Neural crest cell (in vitro differentiated cells): Measurements from ENCODE around the gene NCDN. TPM values are rescaled to one million over a fixed set of nuclear protein-coding genes. Genes with fewer than 3 reads are reported as not detected.

Experiments
- DNase-seq: peaks from one replicate; pipeline ENCODE4 v3.0.0; 2021; ENCODE audit warnings: low read depth, mixed read lengths, low spot score
- H3K27ac Mint-ChIP-seq: one replicate; pipeline ENCODE4 v1.8.0; 2021; ENCODE audit warnings: mild to moderate bottlenecking, mixed read lengths; ENCODE audit not compliant: unreplicated experiment
- H3K27me3 Mint-ChIP-seq: 2 replicates; pipeline ENCODE4 v1.8.0; 2021; ENCODE audit warnings: low read depth, mild to moderate bottlenecking, mixed read lengths
- H3K36me3 Mint-ChIP-seq: 2 replicates; pipeline ENCODE4 v1.8.0; 2021; ENCODE audit warnings: low read depth, mild to moderate bottlenecking, mixed read lengths
- H3K4me1 Mint-ChIP-seq: 2 replicates; pipeline ENCODE4 v1.8.0; 2021; ENCODE audit warnings: mixed read lengths
- H3K4me3 Mint-ChIP-seq: one replicate; pipeline ENCODE4 v1.8.0; 2021; ENCODE audit warnings: mild to moderate bottlenecking, mixed read lengths
- H3K9me3 Mint-ChIP-seq: 2 replicates; pipeline ENCODE4 v1.8.0; 2021; ENCODE audit warnings: mixed read lengths
- total RNA-seq: library from RNA; stranded (reverse); gene quantifications from 2 replicates; pipeline ENCODE4 v1.2.1, GENCODE V29; 2021
- TF ChIP-seq, protein P1 (sequence below): fragments of 200-600 bp; sonication (generic); conservative IDR thresholded peaks from 2 replicates; pipeline ENCODE4 v1.5.0; 2021; ENCODE audit warnings: antibody characterized with exemption, mild to moderate bottlenecking

The NCDN gene
- total RNA-seq, 1 donor from 2014 or later = 33.7 TPM

DNA sequence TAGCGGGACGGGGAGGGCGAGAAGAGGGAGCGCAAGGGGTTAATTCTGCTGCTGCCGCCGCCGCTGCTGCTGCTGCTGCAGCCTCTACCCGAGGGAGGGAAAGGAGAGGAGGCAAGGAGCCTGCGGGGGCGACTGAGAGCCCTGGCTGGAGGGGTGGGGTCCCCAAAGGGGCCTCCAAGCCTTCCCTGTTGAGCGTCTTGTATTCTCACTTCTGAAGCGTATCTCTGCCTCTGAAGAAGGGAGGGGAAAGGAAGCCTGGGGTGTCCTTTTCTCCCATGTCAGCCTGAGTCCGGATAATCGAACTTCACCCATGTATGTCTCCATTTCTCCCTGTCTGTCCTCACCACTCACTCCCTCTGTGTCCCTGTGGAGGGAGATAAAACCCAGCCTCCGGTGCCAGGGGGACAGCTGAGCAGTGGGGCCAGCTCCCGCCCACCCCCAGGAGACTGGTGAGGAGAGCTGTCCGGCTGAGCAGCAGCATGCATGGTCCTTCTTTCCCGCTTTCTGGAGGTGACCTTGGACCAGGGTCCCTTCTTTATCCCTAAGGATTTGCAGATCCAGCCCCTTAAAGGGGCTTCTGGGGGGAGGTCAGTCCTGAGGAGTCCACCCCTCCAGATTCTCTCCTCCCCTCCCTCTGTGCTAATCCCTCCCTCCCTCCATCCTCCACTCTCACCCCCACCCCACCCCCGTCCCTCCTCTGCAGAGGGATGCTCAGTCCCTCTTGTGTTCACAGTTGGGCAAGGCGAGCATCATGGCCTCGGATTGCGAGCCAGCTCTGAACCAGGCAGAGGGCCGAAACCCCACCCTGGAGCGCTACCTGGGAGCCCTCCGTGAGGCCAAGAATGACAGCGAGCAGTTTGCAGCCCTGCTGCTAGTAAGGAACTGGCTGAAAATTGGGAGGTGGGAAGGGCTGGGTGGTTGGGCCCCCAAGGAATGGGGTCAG lies 1.0 kb downstream of the NCDN start:
- H3K36me3 Mint-ChIP-seq = no peaks in the 10 kb centered on the region
- TF ChIP-seq, protein P1, sequence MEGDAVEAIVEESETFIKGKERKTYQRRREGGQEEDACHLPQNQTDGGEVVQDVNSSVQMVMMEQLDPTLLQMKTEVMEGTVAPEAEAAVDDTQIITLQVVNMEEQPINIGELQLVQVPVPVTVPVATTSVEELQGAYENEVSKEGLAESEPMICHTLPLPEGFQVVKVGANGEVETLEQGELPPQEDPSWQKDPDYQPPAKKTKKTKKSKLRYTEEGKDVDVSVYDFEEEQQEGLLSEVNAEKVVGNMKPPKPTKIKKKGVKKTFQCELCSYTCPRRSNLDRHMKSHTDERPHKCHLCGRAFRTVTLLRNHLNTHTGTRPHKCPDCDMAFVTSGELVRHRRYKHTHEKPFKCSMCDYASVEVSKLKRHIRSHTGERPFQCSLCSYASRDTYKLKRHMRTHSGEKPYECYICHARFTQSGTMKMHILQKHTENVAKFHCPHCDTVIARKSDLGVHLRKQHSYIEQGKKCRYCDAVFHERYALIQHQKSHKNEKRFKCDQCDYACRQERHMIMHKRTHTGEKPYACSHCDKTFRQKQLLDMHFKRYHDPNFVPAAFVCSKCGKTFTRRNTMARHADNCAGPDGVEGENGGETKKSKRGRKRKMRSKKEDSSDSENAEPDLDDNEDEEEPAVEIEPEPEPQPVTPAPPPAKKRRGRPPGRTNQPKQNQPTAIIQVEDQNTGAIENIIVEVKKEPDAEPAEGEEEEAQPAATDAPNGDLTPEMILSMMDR = no peak
- H3K4me3 Mint-ChIP-seq = peak overlapping the region; percentile 94
- H3K9me3 Mint-ChIP-seq = no peaks in the 10 kb centered on the region
- peak overlapping the region; percentile 97 for H3K27ac Mint-ChIP-seq
- DNase-seq = peak; percentile 47
- peaks cover 45% of the 10 kb centered on the region for H3K4me1 Mint-ChIP-seq
- no peaks in the 10 kb centered on the region for H3K27me3 Mint-ChIP-seq

DNA sequence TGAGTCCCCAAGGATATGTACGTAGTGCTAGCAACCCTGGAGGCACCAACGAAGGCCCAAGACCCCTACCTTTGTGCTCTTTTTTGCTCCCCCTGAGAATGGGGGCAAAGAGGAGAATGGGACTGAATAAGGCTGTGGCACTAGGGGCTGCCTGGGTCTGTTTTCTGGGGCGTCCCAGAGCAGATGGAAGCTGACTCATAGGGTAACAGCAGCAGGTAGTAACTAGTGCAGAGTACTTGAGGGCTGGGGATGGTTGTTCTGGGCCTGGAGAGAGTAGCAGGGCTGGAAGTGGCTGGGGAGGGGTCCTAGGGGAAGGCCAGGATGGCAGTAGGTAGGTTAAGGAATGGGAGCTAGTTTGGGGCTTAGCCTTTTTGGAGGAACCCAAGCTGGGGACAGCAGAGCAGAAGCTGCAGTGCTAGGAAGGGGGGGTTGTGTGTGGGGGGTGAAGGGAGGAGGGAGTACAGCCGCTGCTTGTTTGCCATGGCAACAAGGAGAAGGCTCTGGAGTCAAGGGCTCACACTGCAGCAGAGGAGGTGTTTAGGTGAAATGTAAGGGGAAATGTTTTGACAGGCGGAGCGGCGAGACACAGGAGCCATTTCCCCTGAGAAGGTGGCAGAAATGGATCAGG lies 1.8 kb downstream of the NCDN start:
- no peaks in the 10 kb centered on the region for H3K27me3 Mint-ChIP-seq
- H3K9me3 Mint-ChIP-seq = no peaks in the 10 kb centered on the region
- DNase-seq = no peak
- peak overlapping the region; percentile 60 for H3K27ac Mint-ChIP-seq
- peak overlapping the region; percentile 79 for H3K4me3 Mint-ChIP-seq
- peaks cover 45% of the 10 kb centered on the region for H3K4me1 Mint-ChIP-seq
- TF ChIP-seq, protein P1 = no peak
- H3K36me3 Mint-ChIP-seq = no peaks in the 10 kb centered on the region

DNA sequence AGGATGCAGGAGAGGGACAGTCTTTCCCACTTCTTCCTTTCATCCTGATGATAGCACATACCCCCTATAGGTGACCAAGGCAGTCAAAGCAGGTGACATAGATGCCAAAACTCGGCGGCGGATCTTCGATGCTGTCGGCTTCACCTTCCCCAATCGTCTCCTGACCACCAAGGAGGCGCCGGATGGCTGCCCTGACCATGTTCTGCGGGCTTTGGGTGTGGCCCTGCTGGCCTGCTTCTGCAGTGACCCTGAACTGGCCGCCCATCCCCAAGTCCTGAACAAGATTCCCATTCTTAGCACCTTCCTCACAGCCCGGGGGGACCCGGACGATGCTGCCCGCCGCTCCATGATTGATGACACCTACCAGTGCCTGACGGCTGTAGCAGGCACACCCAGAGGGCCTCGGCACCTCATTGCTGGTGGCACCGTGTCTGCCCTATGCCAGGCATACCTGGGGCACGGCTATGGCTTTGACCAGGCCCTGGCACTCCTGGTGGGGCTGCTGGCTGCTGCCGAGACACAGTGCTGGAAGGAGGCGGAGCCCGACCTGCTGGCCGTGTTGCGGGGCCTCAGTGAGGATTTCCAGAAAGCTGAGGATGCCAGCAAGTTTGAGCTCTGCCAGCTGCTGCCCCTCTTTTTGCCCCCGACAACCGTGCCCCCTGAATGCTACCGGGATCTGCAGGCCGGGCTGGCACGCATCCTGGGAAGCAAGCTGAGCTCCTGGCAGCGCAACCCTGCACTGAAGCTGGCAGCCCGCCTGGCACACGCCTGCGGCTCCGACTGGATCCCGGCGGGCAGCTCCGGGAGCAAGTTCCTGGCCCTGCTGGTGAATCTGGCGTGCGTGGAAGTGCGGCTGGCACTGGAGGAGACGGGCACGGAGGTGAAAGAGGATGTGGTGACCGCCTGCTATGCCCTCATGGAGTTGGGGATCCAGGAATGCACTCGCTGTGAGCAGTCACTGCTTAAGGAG lies 2.9 kb downstream of the NCDN start:
- no peaks in the 10 kb centered on the region for H3K9me3 Mint-ChIP-seq
- H3K4me1 Mint-ChIP-seq = peaks cover 36% of the 10 kb centered on the region
- DNase-seq = no peak
- H3K27me3 Mint-ChIP-seq = no peaks in the 10 kb centered on the region
- no peak overlapping the region for H3K27ac Mint-ChIP-seq
- peak overlapping the region; percentile 79 for H3K4me3 Mint-ChIP-seq
- H3K36me3 Mint-ChIP-seq = no peaks in the 10 kb centered on the region
- TF ChIP-seq, protein P1 = no peak

DNA sequence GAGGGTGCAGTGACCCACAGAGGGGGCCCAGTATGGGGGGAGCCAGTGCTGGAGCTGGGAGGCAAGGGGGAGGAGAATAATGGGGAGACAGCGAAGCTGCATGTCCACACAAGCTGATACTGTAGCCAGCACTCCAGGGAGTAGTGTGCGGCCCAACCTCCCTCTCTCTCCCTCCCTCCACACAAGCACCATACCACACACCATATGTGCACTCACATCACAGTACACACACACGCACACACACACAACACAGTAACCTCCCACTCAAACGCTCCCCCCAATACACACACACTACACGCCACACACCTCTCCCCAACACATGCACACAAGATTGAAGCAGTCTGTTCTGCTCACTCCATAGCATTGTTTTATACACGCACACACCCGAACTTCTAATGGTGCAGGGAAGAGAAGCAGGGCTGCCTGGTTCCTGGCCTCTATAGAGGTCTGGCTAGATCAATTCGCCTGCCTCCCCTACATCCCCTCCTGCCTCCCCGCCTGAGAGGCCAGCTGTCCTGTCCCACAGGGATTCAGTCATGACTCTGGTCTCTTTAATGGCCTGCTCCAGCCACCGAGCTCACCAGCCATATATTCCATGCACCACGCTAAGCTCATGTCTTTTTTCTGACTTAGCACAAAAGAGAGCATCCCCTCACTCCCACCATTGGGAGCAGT lies 3.8 kb downstream of the NCDN start:
- peaks cover 27% of the 10 kb centered on the region for H3K4me1 Mint-ChIP-seq
- no peak for DNase-seq
- H3K27me3 Mint-ChIP-seq = no peaks in the 10 kb centered on the region
- no peaks in the 10 kb centered on the region for H3K9me3 Mint-ChIP-seq
- H3K36me3 Mint-ChIP-seq = no peaks in the 10 kb centered on the region
- peak overlapping the region; percentile 53 for H3K4me3 Mint-ChIP-seq
- no peak overlapping the region for H3K27ac Mint-ChIP-seq
- TF ChIP-seq, protein P1 = no peak
